IMR-90 (cell line): ENCODE data around the gene RAB11FIP4. TPM values are rescaled to one million over a fixed set of nuclear protein-coding genes. Genes with fewer than 3 reads are reported as not detected.

Experiments
- ATAC-seq: fragments of 200-7000 bp; cut with Tn5 transposase; 2 replicates; pipeline ENCODE4 v1.9.1; 2020; ENCODE audit warnings: low read depth, mild to moderate bottlenecking, moderate library complexity
- BruUV-seq: library from RNA; stranded (reverse); fragments of 400-500 nt; replicated peaks from 2 replicates; lab custom pipeline; 2021; lab: Mats Ljungman, UMichigan
- CTCF ChIA-PET: fragments of 300-600 bp; formaldehyde crosslinking; extraction: SDS; loops from one replicate; lab custom pipeline; 2021; ENCODE audit warnings: antibody characterized with exemption; lab: Yijun Ruan, JAX
- POLR2A ChIA-PET: fragments of 300-600 bp; sonication (Branson Sonifier 250); formaldehyde crosslinking; loops from one replicate; lab custom pipeline; 2022; ENCODE audit warnings: antibody characterized with exemption; ENCODE audit not compliant: unreplicated experiment; lab: Charles Lee
- DNase-seq: peaks from one replicate; pipeline ENCODE4 v3.0.0; 2013
- H2AFZ ChIP-seq: replicated peaks from 2 replicates; pipeline ENCODE3; 2013; ENCODE audit warnings: low read length, mild to moderate bottlenecking; ENCODE audit not compliant: poor library complexity
- H2AK5ac ChIP-seq: 2 replicates; pipeline ENCODE4 v1.6.1; 2013; ENCODE audit warnings: low read depth, low read length, inconsistent platforms
- H2AK9ac ChIP-seq: replicated peaks from 2 replicates; pipeline ENCODE3; 2013; ENCODE audit warnings: mild to moderate bottlenecking, low read depth, low read length, moderate library complexity; ENCODE audit not compliant: poor library complexity
- H2BK120ac ChIP-seq: 2 replicates; pipeline ENCODE4 v1.6.1; 2013; ENCODE audit warnings: low read depth, low read length, inconsistent platforms
- H2BK15ac ChIP-seq: 3 replicates; pipeline ENCODE4 v1.6.1; 2013; ENCODE audit warnings: low read depth, low read length, inconsistent platforms
- H2BK20ac ChIP-seq: 2 replicates; pipeline ENCODE4 v1.6.1; 2013; ENCODE audit warnings: low read depth, mild to moderate bottlenecking, inconsistent platforms, low read length, moderate library complexity
- H2BK5ac ChIP-seq: 2 replicates; pipeline ENCODE4 v1.6.1; 2013; ENCODE audit warnings: mild to moderate bottlenecking, low read depth, low read length, inconsistent platforms; ENCODE audit not compliant: poor library complexity, severe bottlenecking
- H3K14ac ChIP-seq: replicated peaks from 2 replicates; pipeline ENCODE4 v1.6.1; 2013; ENCODE audit warnings: low read depth, low read length, inconsistent platforms
- H3K18ac ChIP-seq: 2 replicates; pipeline ENCODE4 v1.6.1; 2013; ENCODE audit warnings: low read depth, low read length, control low read depth
- H3K23ac ChIP-seq: 2 replicates; pipeline ENCODE4 v1.6.1; 2013; ENCODE audit warnings: low read depth, low read length, inconsistent platforms
- H3K27ac ChIP-seq: 2 replicates; pipeline ENCODE4 v1.5.1; 2013; ENCODE audit warnings: mild to moderate bottlenecking, control low read depth, low read length; ENCODE audit not compliant: insufficient read depth
- H3K27me3 ChIP-seq: 2 replicates; pipeline ENCODE4 v1.6.1; 2013; ENCODE audit warnings: low read length; ENCODE audit not compliant: control insufficient read depth, insufficient read depth
- H3K36me3 ChIP-seq: 2 replicates; pipeline ENCODE4 v1.6.1; 2013; ENCODE audit warnings: low read length, mixed read lengths; ENCODE audit not compliant: control insufficient read depth, insufficient read depth
- H3K4ac ChIP-seq: 2 replicates; pipeline ENCODE4 v1.6.1; 2013; ENCODE audit warnings: low read depth, low read length, inconsistent platforms
- H3K4me1 ChIP-seq: 2 replicates; pipeline ENCODE4 v1.6.1; 2013; ENCODE audit warnings: low read length, mixed read lengths; ENCODE audit not compliant: control insufficient read depth, insufficient read depth
- H3K4me2 ChIP-seq: 2 replicates; pipeline ENCODE4 v1.6.1; 2013; ENCODE audit warnings: low read depth, mild to moderate bottlenecking, control low read depth, low read length, moderate library complexity
- H3K4me3 ChIP-seq: 2 replicates; pipeline ENCODE4 v1.5.1; 2013; ENCODE audit warnings: low read depth, mild to moderate bottlenecking, control low read depth, low read length, moderate library complexity; ENCODE audit not compliant: insufficient read depth
- H3K56ac ChIP-seq: 2 replicates; pipeline ENCODE4 v1.6.1; 2013; ENCODE audit warnings: low read length, inconsistent platforms; ENCODE audit not compliant: insufficient read depth; ENCODE audit errors: extremely low read depth
- H3K79me1 ChIP-seq, 2 experiments: 2 replicates each; pipeline ENCODE4 v1.6.1; 2013; ENCODE audit warnings: low read length in 2 of 2, inconsistent platforms in 1 of 2, low read depth in 1 of 2
- H3K9ac ChIP-seq: 2 replicates; pipeline ENCODE4 v1.6.1; 2013; ENCODE audit warnings: low read depth, low read length, control low read depth
- H3K9me1 ChIP-seq: 2 replicates; pipeline ENCODE4 v1.6.1; 2013; ENCODE audit warnings: low read length, inconsistent platforms; ENCODE audit not compliant: insufficient read depth
- H3K9me3 ChIP-seq: 2 replicates; pipeline ENCODE4 v1.6.1; 2013; ENCODE audit warnings: low read length; ENCODE audit not compliant: control insufficient read depth, insufficient read depth
- H4K20me1 ChIP-seq: 2 replicates; pipeline ENCODE4 v1.6.1; 2013; ENCODE audit warnings: low read length, inconsistent platforms; ENCODE audit not compliant: insufficient read depth
- H4K5ac ChIP-seq: 2 replicates; pipeline ENCODE4 v1.6.1; 2013; ENCODE audit warnings: mild to moderate bottlenecking, low read depth, low read length, control low read depth
- H4K8ac ChIP-seq, 2 experiments: 2 replicates each; pipeline ENCODE4 v1.6.1; 2013; ENCODE audit warnings: low read depth in 2 of 2, low read length in 2 of 2, control low read depth in 1 of 2, inconsistent platforms in 1 of 2
- H4K91ac ChIP-seq: 2 replicates; pipeline ENCODE4 v1.6.1; 2013; ENCODE audit warnings: low read depth, low read length, inconsistent platforms; ENCODE audit not compliant: insufficient read depth
- BHLHE40 ChIP-seq: fragments of 150-350 bp; IDR thresholded peaks from 2 replicates; pipeline ENCODE4 v1.6.1; 2016; ENCODE audit warnings: mild to moderate bottlenecking, low read depth, low read length
- CEBPB ChIP-seq: IDR thresholded peaks from 2 replicates; pipeline ENCODE4 v1.6.1; 2012; ENCODE audit warnings: low read depth, low read length, improper control_type of control experiment
- CTCF ChIP-seq: conservative IDR thresholded peaks from 2 replicates; pipeline ENCODE4 v1.5.1; 2012; ENCODE audit warnings: mild to moderate bottlenecking, low read depth, low read length, improper control_type of control experiment
- ELK1 ChIP-seq: fragments of 150-350 bp; IDR thresholded peaks from 2 replicates; pipeline ENCODE4 v1.6.1; 2016; ENCODE audit warnings: low read depth, mild to moderate bottlenecking, low read length, moderate library complexity, borderline replicate concordance
- FOS ChIP-seq: fragments of 150-350 bp; IDR thresholded peaks from 2 replicates; pipeline ENCODE4 v1.6.1; 2016; ENCODE audit warnings: low read depth, low read length
- MAFK ChIP-seq: IDR thresholded peaks from 2 replicates; pipeline ENCODE4 v1.6.1; 2012; ENCODE audit warnings: low read depth, low read length, improper control_type of control experiment
- MAZ ChIP-seq: IDR thresholded peaks from 2 replicates; pipeline ENCODE4 v1.6.1; 2012; ENCODE audit warnings: low read depth, mild to moderate bottlenecking, low read length, improper control_type of control experiment, moderate library complexity, borderline replicate concordance
- MXI1 ChIP-seq: IDR thresholded peaks from 2 replicates; pipeline ENCODE4 v1.6.1; 2012; ENCODE audit warnings: low read depth, mild to moderate bottlenecking, low read length, moderate library complexity, borderline replicate concordance
- NFE2L2 ChIP-seq: fragments of 150-350 bp; IDR thresholded peaks from 2 replicates; pipeline ENCODE4 v1.6.1; 2016; ENCODE audit warnings: low read depth, mild to moderate bottlenecking, low read length
- POLR2A ChIP-seq: IDR thresholded peaks from 2 replicates; pipeline ENCODE4 v1.6.1; 2012; ENCODE audit warnings: mild to moderate bottlenecking, low read depth, low read length
- RAD21 ChIP-seq: IDR thresholded peaks from 2 replicates; pipeline ENCODE4 v1.6.1; 2012; ENCODE audit warnings: low read length, improper control_type of control experiment
- RCOR1 ChIP-seq: IDR thresholded peaks from 2 replicates; pipeline ENCODE4 v1.6.1; 2012; ENCODE audit warnings: mild to moderate bottlenecking, low read length, improper control_type of control experiment; ENCODE audit not compliant: insufficient replicate concordance
- RFX5 ChIP-seq: IDR thresholded peaks from 2 replicates; pipeline ENCODE4 v1.8.0; 2012; ENCODE audit warnings: low read depth, mild to moderate bottlenecking, low read length, moderate library complexity
- SMC3 ChIP-seq: fragments of 150-350 bp; IDR thresholded peaks from 2 replicates; pipeline ENCODE4 v1.6.1; 2016; ENCODE audit warnings: low read depth, mild to moderate bottlenecking, antibody characterized with exemption, low read length, moderate library complexity
- USF2 ChIP-seq: fragments of 150-350 bp; IDR thresholded peaks from 2 replicates; pipeline ENCODE4 v1.6.1; 2017; ENCODE audit warnings: mild to moderate bottlenecking, antibody characterized with exemption, low read length, low read depth
- WGBS, 2 experiments: methylation state at CpG; one replicate each; pipeline versions ENCODE4 v1.1.5 to v1.1.7; 2013; ENCODE audit warnings: missing lambda C conversion rate in 2 of 2; ENCODE audit not compliant: insufficient read length in 1 of 2; ENCODE audit errors: extremely low coverage in 2 of 2; 5-methylcytosine and 5-hydroxymethylcytosine counted together
- dilution Hi-C: fragments of 300-500 bp; cut with HindIII; formaldehyde crosslinking; loops from one replicate; pipeline ENCODE4 v1.14.3; 2018; ENCODE audit warnings: low sequenced_read_pairs; ENCODE audit not compliant: unreplicated experiment
- in situ Hi-C: fragments of 300-500 bp; cut with MboI; formaldehyde crosslinking; loops from 3 replicates; pipeline ENCODE4 v1.14.3; 2019; ENCODE audit warnings: low sequenced_read_pairs, inconsistent platforms, mixed read lengths
- intact Hi-C: fragments of 100-400 bp; cut with micrococcal nuclease; formaldehyde crosslinking; loops from 2 replicates; pipeline ENCODE4 v1.10.0; 2022
- polyA plus RNA-seq, 3 experiments: library from polyadenylated mRNA; depleted of rRNA; stranded (reverse); fragments of >200 nt; gene quantifications; 2 replicates each; pipeline ENCODE4 v1.2.3, GENCODE V29; 2012; ENCODE audit warnings: low replicate concordance in 1 of 3
- total RNA-seq: library from RNA; depleted of rRNA; stranded (reverse); fragments of >200 nt; gene quantifications from 2 replicates; pipeline ENCODE4 v1.2.3, GENCODE V29; 2012

RAB11FIP4 gene
- total and polyA plus RNA-seq, 2 of the 4 experiments (the other 2 are of a cell fraction) = 0.68 to 1.1 TPM

- H3K4me1 ChIP-seq = no peaks in the 10 kb centered on the region
- no TSS peak for BruUV-seq
- H2BK5ac ChIP-seq = no peak overlapping the region
- H2AK5ac ChIP-seq = no peak overlapping the region
- no peak for ATAC-seq
- no peak overlapping the region for H2BK15ac ChIP-seq
- no peak overlapping the region for H3K4me3 ChIP-seq
- dilution Hi-C loops (no loop called here), in situ Hi-C loops (no loop called here), intact Hi-C loops (no loop called here)
- no peak overlapping the region for H3K27ac ChIP-seq
- H3K4ac ChIP-seq = no peak overlapping the region
- H4K91ac ChIP-seq = no peak overlapping the region
- H3K9ac ChIP-seq = no peak overlapping the region
- H3K27me3 ChIP-seq = peaks cover 16% of the 10 kb centered on the region; the same call in 1 of the 2 replicates
- TF ChIP-seq POLR2A = no peak
- no peak for TF ChIP-seq MAFK
- no peak for TF ChIP-seq RFX5
- no peak for TF ChIP-seq BHLHE40
- TF ChIP-seq USF2 = no peak
- no peak for TF ChIP-seq RCOR1
- no peak for TF ChIP-seq FOS
- TF ChIP-seq MAZ = no peak
- TF ChIP-seq NFE2L2 = no peak
- TF ChIP-seq ELK1 = no peak
- TF ChIP-seq MXI1 = no peak
- TF ChIP-seq CEBPB = no peak
- TF ChIP-seq RAD21 = no peak
- TF ChIP-seq SMC3 = no peak
- no peak for TF ChIP-seq CTCF
- H3K14ac ChIP-seq = no peak overlapping the region
- no peak overlapping the region for H4K8ac ChIP-seq
- H2BK120ac ChIP-seq = no peak overlapping the region
- CTCF ChIA-PET = no interaction called here
- no peak for DNase-seq
- no peaks in the 10 kb centered on the region for H3K9me1 ChIP-seq
- H3K36me3 ChIP-seq = no peaks in the 10 kb centered on the region
- no peak overlapping the region for H3K23ac ChIP-seq
- no peaks in the 10 kb centered on the region for H4K20me1 ChIP-seq
- no peak overlapping the region for H3K18ac ChIP-seq
- H2BK20ac ChIP-seq = no peak overlapping the region
- POLR2A ChIA-PET = no interaction called here
- no peaks in the 10 kb centered on the region for H3K9me3 ChIP-seq
- H2AK9ac ChIP-seq = no peak overlapping the region
- no peak overlapping the region for H3K56ac ChIP-seq
- H3K4me2 ChIP-seq = no peak overlapping the region
- 96% methylated on average over 3 of the region's 4 CpGs; no CpG with 5 or more reads in 1 of the 2 experiments for WGBS, 2 experiments
- H4K5ac ChIP-seq = no peak overlapping the region
- no peak overlapping the region for H2AFZ ChIP-seq
- no peaks in the 10 kb centered on the region for H3K79me1 ChIP-seq
These were observed 127.0 kb downstream of the RAB11FIP4 start for GRCh38 chr17:31518478-31518877.
